RWPE2 (cell line): ENCODE data around the gene TMED10.

Experiments
- ATAC-seq: fragments of 200-7000 bp; cut with Tn5 transposase; 3 replicates; pipeline ENCODE4 v1.9.1; 2021; ENCODE audit warnings: low read depth
- DNase-seq: peaks from one replicate; pipeline ENCODE4 v3.0.0-alpha.2; 2020; ENCODE audit warnings: low spot score
- H3K27ac ChIP-seq: fragments of 450-650 bp; 2 replicates; pipeline ENCODE4 v1.5.1; 2017; ENCODE audit warnings: mild to moderate bottlenecking; ENCODE audit not compliant: poor library complexity, severe bottlenecking
- H3K27me3 ChIP-seq: fragments of 250-450 bp; sonication (Bioruptor Pico); 2 replicates; pipeline ENCODE4 v1.5.1; 2021; ENCODE audit warnings: mild to moderate bottlenecking, moderate library complexity; ENCODE audit not compliant: insufficient read depth, poor library complexity, severe bottlenecking
- H3K36me3 ChIP-seq: fragments of 250-450 bp; sonication (Bioruptor Pico); 2 replicates; pipeline ENCODE4 v1.5.1; 2020; ENCODE audit warnings: low read depth, mild to moderate bottlenecking, moderate library complexity
- H3K4me1 ChIP-seq: fragments of 250-450 bp; sonication (Bioruptor Pico); 2 replicates; pipeline ENCODE4 v1.5.1; 2021; ENCODE audit warnings: mild to moderate bottlenecking, moderate library complexity; ENCODE audit not compliant: insufficient read depth, poor library complexity, severe bottlenecking
- H3K4me3 ChIP-seq: fragments of 250-450 bp; sonication (Bioruptor Pico); 2 replicates; pipeline ENCODE4 v1.5.1; 2021; ENCODE audit warnings: mild to moderate bottlenecking, moderate library complexity; ENCODE audit not compliant: severe bottlenecking
- H3K9me3 ChIP-seq: fragments of 250-450 bp; sonication (Bioruptor Pico); 2 replicates; pipeline ENCODE4 v1.5.1; 2021; ENCODE audit warnings: mild to moderate bottlenecking, moderate library complexity; ENCODE audit not compliant: severe bottlenecking
- TF ChIP-seq, protein P1 (sequence below): fragments of 450-650 bp; IDR thresholded peaks from one replicate; pipeline ENCODE4 v1.5.1; 2017; ENCODE audit warnings: mild to moderate bottlenecking, moderate library complexity; ENCODE audit not compliant: poor library complexity, severe bottlenecking

TMED10 gene

DNA sequence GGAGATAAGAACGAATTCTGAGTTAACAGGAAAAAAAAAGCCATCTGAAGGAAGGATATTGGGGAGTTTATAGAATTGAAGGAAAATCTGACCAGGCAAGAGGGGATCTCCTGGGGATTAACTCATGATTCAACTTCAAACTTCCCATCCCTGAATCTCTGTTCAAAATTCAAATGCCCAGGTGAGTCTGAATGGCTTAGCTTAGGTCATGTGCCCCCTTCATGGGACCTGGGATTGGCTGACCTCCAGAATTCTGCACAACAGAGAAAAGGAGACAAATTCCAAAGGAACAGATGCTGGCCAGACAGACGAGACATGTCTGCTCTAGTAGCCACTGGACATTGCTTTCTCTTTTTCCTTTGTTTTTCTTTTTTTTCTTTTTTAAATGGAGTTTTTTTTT, 26.2 kb upstream of the TMED10 start:
- H3K27ac ChIP-seq: no peak overlapping the region
- ATAC-seq (no peak), DNase-seq (no peak)
- TF ChIP-seq, protein P1, sequence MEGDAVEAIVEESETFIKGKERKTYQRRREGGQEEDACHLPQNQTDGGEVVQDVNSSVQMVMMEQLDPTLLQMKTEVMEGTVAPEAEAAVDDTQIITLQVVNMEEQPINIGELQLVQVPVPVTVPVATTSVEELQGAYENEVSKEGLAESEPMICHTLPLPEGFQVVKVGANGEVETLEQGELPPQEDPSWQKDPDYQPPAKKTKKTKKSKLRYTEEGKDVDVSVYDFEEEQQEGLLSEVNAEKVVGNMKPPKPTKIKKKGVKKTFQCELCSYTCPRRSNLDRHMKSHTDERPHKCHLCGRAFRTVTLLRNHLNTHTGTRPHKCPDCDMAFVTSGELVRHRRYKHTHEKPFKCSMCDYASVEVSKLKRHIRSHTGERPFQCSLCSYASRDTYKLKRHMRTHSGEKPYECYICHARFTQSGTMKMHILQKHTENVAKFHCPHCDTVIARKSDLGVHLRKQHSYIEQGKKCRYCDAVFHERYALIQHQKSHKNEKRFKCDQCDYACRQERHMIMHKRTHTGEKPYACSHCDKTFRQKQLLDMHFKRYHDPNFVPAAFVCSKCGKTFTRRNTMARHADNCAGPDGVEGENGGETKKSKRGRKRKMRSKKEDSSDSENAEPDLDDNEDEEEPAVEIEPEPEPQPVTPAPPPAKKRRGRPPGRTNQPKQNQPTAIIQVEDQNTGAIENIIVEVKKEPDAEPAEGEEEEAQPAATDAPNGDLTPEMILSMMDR: no peak
- peaks cover 38% of the 10 kb centered on the region for H3K4me1 ChIP-seq
- no peak overlapping the region for H3K4me3 ChIP-seq
- no peaks in the 10 kb centered on the region for H3K27me3 ChIP-seq
- no peaks in the 10 kb centered on the region for H3K36me3 ChIP-seq
- no peaks in the 10 kb centered on the region for H3K9me3 ChIP-seq

DNA sequence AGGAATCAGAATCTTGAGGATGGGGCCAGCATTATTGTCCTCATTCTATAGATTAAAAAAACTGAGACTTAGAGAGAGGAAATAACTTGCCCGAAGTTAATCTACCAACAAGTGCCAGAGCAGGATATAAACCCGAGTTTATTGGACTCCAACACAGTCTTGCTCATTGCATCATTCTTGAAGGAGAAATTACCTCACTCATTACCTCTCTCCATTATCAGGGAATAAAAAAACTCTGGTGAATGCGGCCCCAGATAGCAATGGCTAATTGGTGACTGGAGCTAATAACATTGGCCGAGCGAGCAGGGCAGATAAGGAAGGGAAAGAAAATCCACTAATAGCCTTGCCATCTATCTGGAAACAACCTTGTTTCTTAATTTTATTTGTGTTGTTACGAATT, 24.7 kb upstream of the TMED10 start:
- no peak for ATAC-seq
- no peaks in the 10 kb centered on the region for H3K27me3 ChIP-seq
- no peaks in the 10 kb centered on the region for H3K36me3 ChIP-seq
- no peak overlapping the region for H3K4me3 ChIP-seq
- no peaks in the 10 kb centered on the region for H3K9me3 ChIP-seq
- peak overlapping the region; percentile 44 for H3K27ac ChIP-seq
- peaks cover 38% of the 10 kb centered on the region for H3K4me1 ChIP-seq
- no peak for DNase-seq
- TF ChIP-seq, protein P1: no peak

DNA sequence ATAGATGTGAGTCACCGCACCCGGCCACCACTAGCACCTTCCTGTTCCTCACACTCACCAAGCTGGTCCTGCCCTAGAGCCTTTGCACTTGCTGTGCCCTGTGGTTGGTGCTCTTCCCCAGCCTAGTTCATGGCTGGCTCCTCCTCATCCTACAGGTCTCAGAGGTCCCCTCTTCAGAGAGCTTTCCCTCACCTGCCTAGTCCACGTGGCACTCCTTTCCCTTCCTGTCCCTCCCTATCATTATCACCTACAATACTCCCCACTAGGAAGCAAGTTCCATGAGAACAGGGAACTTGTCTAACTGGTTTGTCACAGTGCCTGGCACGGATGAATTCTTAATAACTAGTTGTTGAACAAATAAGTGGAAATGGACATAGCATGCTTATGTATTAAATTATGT, 24.0 kb upstream of the TMED10 start:
- Histone ChIP-seq H3K4me3 (no peak overlapping the region), H3K4me1 (peaks cover 35% of the 10 kb centered on the region), H3K27me3 (no peaks in the 10 kb centered on the region), H3K27ac (peak overlapping the region; percentile 44), H3K9me3 (no peaks in the 10 kb centered on the region), H3K36me3 (no peaks in the 10 kb centered on the region)
- peak; percentile 71 for DNase-seq
- peak; percentile 70 for ATAC-seq
- TF ChIP-seq, protein P1: no peak

DNA sequence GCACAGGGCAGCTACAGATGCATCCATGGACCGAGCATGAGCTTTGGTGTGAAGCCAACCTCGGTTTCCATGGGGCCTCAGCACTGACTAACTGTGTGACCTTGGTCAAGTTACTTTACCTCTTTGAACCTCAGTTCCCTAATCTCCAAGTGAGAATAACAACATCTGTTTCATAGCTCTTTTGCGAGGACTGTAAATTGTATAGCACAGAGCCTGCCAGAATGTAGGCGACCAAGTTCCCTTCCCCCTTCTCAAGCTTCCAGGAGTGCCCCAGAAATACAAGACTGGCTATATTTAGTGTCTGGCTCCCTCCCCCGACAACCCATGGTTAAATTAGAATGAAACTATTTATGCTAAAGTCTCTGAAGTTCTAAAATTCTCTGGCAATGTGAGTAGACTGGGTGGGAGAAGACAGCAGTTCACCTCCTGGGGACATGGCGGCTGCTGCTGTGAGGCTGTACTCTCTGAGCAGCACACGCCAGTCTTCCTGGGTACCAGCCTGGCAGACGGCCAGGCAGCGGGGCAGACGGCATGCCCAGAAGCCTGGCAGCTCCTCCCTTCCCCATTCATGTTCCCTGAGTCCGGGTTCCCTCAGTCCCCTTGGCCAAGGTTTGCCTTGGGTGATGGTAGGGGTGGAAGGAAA, 22.0 kb upstream of the TMED10 start:
- DNase-seq: no peak

DNA sequence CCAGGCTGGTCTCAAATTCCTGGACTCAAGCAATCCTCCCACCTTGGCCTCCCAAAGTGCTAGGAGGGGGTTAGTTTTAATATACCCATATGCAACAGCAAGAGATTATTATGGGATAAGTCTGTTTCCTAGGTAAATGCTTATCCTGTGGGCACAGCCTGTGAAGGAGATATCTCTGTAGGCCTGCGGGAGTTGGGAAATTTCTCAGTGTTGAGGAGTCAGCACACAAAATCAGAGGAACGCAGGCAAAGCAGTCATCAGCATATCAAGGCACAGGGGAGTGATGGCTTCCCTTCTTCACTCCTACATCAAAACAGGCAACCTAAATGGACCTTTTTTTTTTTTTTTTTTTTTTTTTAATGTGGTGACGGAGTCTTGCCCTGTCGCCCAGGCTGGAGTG, 20.9 kb upstream of the TMED10 start:
- Histone ChIP-seq H3K9me3 (no peaks in the 10 kb centered on the region), H3K4me3 (no peak overlapping the region), H3K27ac (no peak overlapping the region), H3K27me3 (no peaks in the 10 kb centered on the region), H3K36me3 (no peaks in the 10 kb centered on the region), H3K4me1 (peaks cover 21% of the 10 kb centered on the region)
- TF ChIP-seq, protein P1: no peak
- no peak for ATAC-seq
- no peak for DNase-seq

More for the DNA sequence above, 22.0 kb upstream of the TMED10 start:
- H3K4me3 ChIP-seq: no peak overlapping the region
- TF ChIP-seq, protein P1: no peak
- H3K9me3 ChIP-seq: no peaks in the 10 kb centered on the region
- no peaks in the 10 kb centered on the region for H3K36me3 ChIP-seq
- peaks cover 21% of the 10 kb centered on the region for H3K4me1 ChIP-seq
- H3K27me3 ChIP-seq: no peaks in the 10 kb centered on the region
- no peak overlapping the region for H3K27ac ChIP-seq
- no peak for ATAC-seq
